Stomach (tissue), 9 donors: ENCODE measurements around the gene ZFP90. TPM values are rescaled to one million over a fixed set of nuclear protein-coding genes. Genes with fewer than 3 reads are reported as not detected.

ENCODE experiments used
- DNase-seq, 2 donors: peaks; one replicate each; pipeline versions ENCODE4 v3.0.0 to v3.0.0-alpha.2; 2013 to 2019
- H3K27ac ChIP-seq, 5 donors: fragments of 200-600 bp in 4 of 5; sonication (generic) in 4 of 5; one replicate each; pipeline ENCODE4 v1.5.1; 2013 to 2019; ENCODE audit warnings: mild to moderate bottlenecking in 1 of 5, moderate library complexity in 1 of 5
- H3K27me3 ChIP-seq, 3 donors: fragments of 200-600 bp; sonication (generic); one replicate each; pipeline ENCODE4 v1.5.1; 2017 to 2019; ENCODE audit warnings: mixed run types in 1 of 3
- H3K36me3 ChIP-seq, 4 donors: fragments of 200-600 bp; sonication (generic); 1 replicate in 3 of 4; 2 replicates in 1 of 4; pipeline ENCODE4 v1.5.1; 2016 to 2019
- H3K4me1 ChIP-seq, 4 donors: fragments of 200-600 bp; sonication (generic); one replicate each; pipeline ENCODE4 v1.5.1; 2016 to 2019
- H3K4me3 ChIP-seq, 4 donors: fragments of 200-600 bp; sonication (generic) in 3 of 4; one replicate each; pipeline ENCODE4 v1.5.1; 2016 to 2019; ENCODE audit warnings: mild to moderate bottlenecking in 1 of 4
- H3K9me3 ChIP-seq, 4 donors: fragments of 200-600 bp; sonication (generic); one replicate each; pipeline ENCODE4 v1.5.1; 2016 to 2019
- CTCF ChIP-seq, 7 experiments: fragments of 450-650 bp in 4 of 7; fragments of 200-600 bp in 3 of 7; sonication (generic) in 3 of 7; IDR thresholded peaks; one replicate each; pipeline ENCODE4 v1.5.1; 2016 to 2019; ENCODE audit warnings: antibody characterized with exemption in 7 of 7, control low read depth in 2 of 7, mild to moderate bottlenecking in 1 of 7
- EP300 ChIP-seq: sonication (generic); formaldehyde crosslinking; IDR thresholded peaks from one replicate; pipeline ENCODE4 v1.6.1; 2017; ENCODE audit warnings: antibody characterized with exemption
- POLR2A ChIP-seq, 4 donors: fragments of 450-650 bp; IDR thresholded peaks; one replicate each; pipeline ENCODE4 v1.6.1; 2016; ENCODE audit warnings: antibody characterized with exemption in 4 of 4, control low read depth in 2 of 4, mild to moderate bottlenecking in 1 of 4, moderate library complexity in 1 of 4
- POLR2AphosphoS5 ChIP-seq, 3 donors: sonication (generic); formaldehyde crosslinking; IDR thresholded peaks; one replicate each; pipeline ENCODE4 v1.6.1; 2016; ENCODE audit warnings: antibody characterized with exemption in 3 of 3
- WGBS, 5 donors: extraction: QIAGEN DNeasy Blood & Tissue Kit in 3 of 5; methylation state at CpG; one replicate each; pipeline versions ENCODE4 v1.1.5 to v1.1.7; 2013 to 2018; 5-methylcytosine and 5-hydroxymethylcytosine counted together
- intact Hi-C: fragments of 100-400 bp; cut with DNase I; formaldehyde crosslinking; loops from one replicate; pipeline ENCODE4 v1.15.1; 2023; ENCODE audit warnings: low total_unique reads
- polyA plus RNA-seq, 3 donors: library from polyadenylated mRNA; stranded (reverse); fragments of 200-250 nt; gene quantifications; one replicate each; pipeline ENCODE4 v1.2.3, GENCODE V29; 2013
- total RNA-seq, 5 donors: library from RNA; depleted of rRNA; stranded (reverse); fragments of >200 nt; gene quantifications; one replicate each; pipeline versions ENCODE4 v1.1.0 to v1.2.3, GENCODE V29; 2014 to 2016
- donor health status: healthy with polysubstance abuse.
- donor health status: Bipolar disorder and iron deficiency.
- donor health status: healthy.

Gene ZFP90
- total and polyA plus RNA-seq, 8 donors = 6.2 to 28.1 (median 14.4) TPM

- no peaks in the 10 kb centered on the region for H3K36me3 ChIP-seq
- H3K4me1 ChIP-seq = peaks cover 5 to 10% (median 9%) of the 10 kb centered on the region in 4 donors
- DNase-seq = no peak
- TF ChIP-seq POLR2A (IDR thresholded peaks at IDR 0.05) (no peak), CTCF (IDR thresholded peaks at IDR 0.05) (no peak), EP300 (no peak), POLR2AphosphoS5 (IDR thresholded peaks at IDR 0.05) (no peak)
- H3K4me3 ChIP-seq = no peak overlapping the region
- peaks cover 0 to 22% (median 0%) of the 10 kb centered on the region in 3 donors for H3K27me3 ChIP-seq
- no peak overlapping the region for H3K27ac ChIP-seq
- WGBS, 5 donors = 94 to 99% (median 96%) methylated on average over 3 of the region's 3 CpGs
- H3K9me3 ChIP-seq = no peaks in the 10 kb centered on the region
- intact Hi-C loops = no loop called here
Observed at GRCh38 chr16:68510775-68511174, 28.3 kb upstream of the ZFP90 start.

- TF ChIP-seq CTCF (IDR thresholded peaks at IDR 0.05) = no peak
- TF ChIP-seq EP300 = no peak
- TF ChIP-seq POLR2AphosphoS5 (IDR thresholded peaks at IDR 0.05) = no peak
- TF ChIP-seq POLR2A (IDR thresholded peaks at IDR 0.05) = no peak
- WGBS, 5 donors = 60 to 76% (median 68%) methylated on average over 8 of the region's 8 CpGs
- Histone ChIP-seq H3K9me3 (no peaks in the 10 kb centered on the region), H3K36me3 (no peaks in the 10 kb centered on the region), H3K27me3 (peaks cover 0 to 19% (median 0%) of the 10 kb centered on the region in 3 donors), H3K4me3 (no peak overlapping the region), H3K4me1 (peaks cover 5 to 10% (median 9%) of the 10 kb centered on the region in 4 donors), H3K27ac (no peak overlapping the region)
- no peak for DNase-seq
- intact Hi-C loops = no loop called here
Observed at GRCh38 chr16:68512183-68512582, 26.9 kb upstream of the ZFP90 start.

GRCh38 chr16:68512742-68513141 is 26.3 kb upstream of the ZFP90 start:
- Histone ChIP-seq H3K4me1 (peaks cover 5 to 16% (median 9%) of the 10 kb centered on the region in 4 donors), H3K4me3 (no peak overlapping the region), H3K9me3 (no peaks in the 10 kb centered on the region), H3K27ac (no peak overlapping the region), H3K27me3 (peaks cover 0 to 19% (median 0%) of the 10 kb centered on the region in 3 donors), H3K36me3 (no peaks in the 10 kb centered on the region)
- intact Hi-C loops = no loop called here
- no peak for TF ChIP-seq EP300
- TF ChIP-seq POLR2AphosphoS5 (IDR thresholded peaks at IDR 0.05) = no peak
- TF ChIP-seq CTCF (IDR thresholded peaks at IDR 0.05) = no peak
- DNase-seq = no peak
- WGBS, 5 donors = 91 to 100% (median 96%) methylated on average over 1 of the region's 1 CpG

- intact Hi-C loops = no loop called here
- Histone ChIP-seq H3K4me1 (peaks cover 5 to 24% (median 9%) of the 10 kb centered on the region in 4 donors), H3K27ac (no peak overlapping the region), H3K27me3 (peaks cover 0 to 9% (median 0%) of the 10 kb centered on the region in 3 donors), H3K4me3 (no peak overlapping the region), H3K9me3 (no peaks in the 10 kb centered on the region), H3K36me3 (no peaks in the 10 kb centered on the region)
- no peak for DNase-seq
- 28 to 69% (median 44%) methylated on average over 2 to 3 of the region's 3 CpGs for WGBS, 5 donors
- TF ChIP-seq EP300 (no peak), POLR2A (IDR thresholded peaks at IDR 0.05) (no peak)
Observed at GRCh38 chr16:68514511-68514910, 24.6 kb upstream of the ZFP90 start.

- no peak overlapping the region for H3K27ac ChIP-seq
- H3K27me3 ChIP-seq = no peaks in the 10 kb centered on the region
- no peak overlapping the region for H3K4me3 ChIP-seq
- peaks cover 0 to 24% (median 12%) of the 10 kb centered on the region in 4 donors for H3K4me1 ChIP-seq
- H3K9me3 ChIP-seq = no peaks in the 10 kb centered on the region
- intact Hi-C loops = no loop called here
- no peaks in the 10 kb centered on the region for H3K36me3 ChIP-seq
- WGBS, 5 donors = 48 to 63% (median 52%) methylated on average over 7 of the region's 7 CpGs
- no peak for DNase-seq
- TF ChIP-seq EP300 = no peak
- TF ChIP-seq POLR2AphosphoS5 (IDR thresholded peaks at IDR 0.05) = no peak
- TF ChIP-seq CTCF (IDR thresholded peaks at IDR 0.05) = no peak
Observed at GRCh38 chr16:68517606-68518166, 21.4 kb upstream of the ZFP90 start.
